Skeletal muscle satellite cell (primary cell): ENCODE results near the gene KIRREL1.
A peak's percentile ranks its signal among the peaks of the same experiment; 100 is the strongest.

Source experiments
- H3K27me3 ChIP-seq: 2 replicates; pipeline ENCODE4 v1.7.0; 2013; ENCODE audit warnings: low read length; ENCODE audit not compliant: control insufficient read depth, insufficient read depth
- H3K36me3 ChIP-seq: 2 replicates; pipeline ENCODE4 v1.7.0; 2013; ENCODE audit warnings: mild to moderate bottlenecking, control low read depth, low read length; ENCODE audit not compliant: insufficient read depth
- H3K4me1 ChIP-seq: 2 replicates; pipeline ENCODE4 v1.7.0; 2013; ENCODE audit warnings: low read length; ENCODE audit not compliant: control insufficient read depth, insufficient read depth
- H3K4me2 ChIP-seq: 2 replicates; pipeline ENCODE4 v1.7.0; 2013; ENCODE audit warnings: mild to moderate bottlenecking, low read length
- H3K4me3 ChIP-seq: 2 replicates; pipeline ENCODE4 v1.7.0; 2013; ENCODE audit warnings: low read length
- H3K9ac ChIP-seq: 2 replicates; pipeline ENCODE4 v1.7.0; 2013; ENCODE audit warnings: mild to moderate bottlenecking, low read depth, low read length, moderate library complexity
- H3K9me3 ChIP-seq: replicated peaks from 2 replicates; pipeline ENCODE4 v1.7.0; 2013; ENCODE audit warnings: mild to moderate bottlenecking, control low read depth, low read length

Gene KIRREL1

GRCh38 chr1:158039380-158039779 is 45.9 kb downstream of the KIRREL1 start:
- H3K36me3 ChIP-seq: peaks cover 10% of the 10 kb centered on the region
- no peak overlapping the region for H3K4me3 ChIP-seq
- no peaks in the 10 kb centered on the region for H3K27me3 ChIP-seq
- peaks cover 38% of the 10 kb centered on the region for H3K4me1 ChIP-seq
- no peak overlapping the region for H3K9ac ChIP-seq
- H3K4me2 ChIP-seq: peak overlapping the region; percentile 27
- H3K9me3 ChIP-seq: no peaks in the 10 kb centered on the region

- no peak overlapping the region for H3K4me2 ChIP-seq
- H3K27me3 ChIP-seq: no peaks in the 10 kb centered on the region
- H3K9ac ChIP-seq: no peak overlapping the region
- peaks cover 38% of the 10 kb centered on the region for H3K4me1 ChIP-seq
- H3K4me3 ChIP-seq: no peak overlapping the region
- no peaks in the 10 kb centered on the region for H3K9me3 ChIP-seq
- peaks cover 10% of the 10 kb centered on the region for H3K36me3 ChIP-seq
These were observed 46.9 kb downstream of the KIRREL1 start for GRCh38 chr1:158040323-158040722.

- no peak overlapping the region for H3K9ac ChIP-seq
- H3K27me3 ChIP-seq: no peaks in the 10 kb centered on the region
- no peaks in the 10 kb centered on the region for H3K9me3 ChIP-seq
- H3K4me1 ChIP-seq: peaks cover 18% of the 10 kb centered on the region
- peaks cover 7% of the 10 kb centered on the region for H3K36me3 ChIP-seq
- no peak overlapping the region for H3K4me2 ChIP-seq
- no peak overlapping the region for H3K4me3 ChIP-seq
These were observed 49.8 kb downstream of the KIRREL1 start for GRCh38 chr1:158043232-158043631.

- no peaks in the 10 kb centered on the region for H3K27me3 ChIP-seq
- no peaks in the 10 kb centered on the region for H3K9me3 ChIP-seq
- H3K4me2 ChIP-seq: no peak overlapping the region
- no peak overlapping the region for H3K9ac ChIP-seq
- H3K36me3 ChIP-seq: peaks cover 17% of the 10 kb centered on the region
- H3K4me1 ChIP-seq: no peaks in the 10 kb centered on the region
- H3K4me3 ChIP-seq: no peak overlapping the region
These were observed 52.2 kb downstream of the KIRREL1 start for GRCh38 chr1:158045639-158046038.

- no peaks in the 10 kb centered on the region for H3K9me3 ChIP-seq
- no peak overlapping the region for H3K9ac ChIP-seq
- H3K4me2 ChIP-seq: no peak overlapping the region
- H3K36me3 ChIP-seq: peaks cover 28% of the 10 kb centered on the region
- H3K4me3 ChIP-seq: no peak overlapping the region
- no peaks in the 10 kb centered on the region for H3K4me1 ChIP-seq
- H3K27me3 ChIP-seq: no peaks in the 10 kb centered on the region
These were observed 53.5 kb downstream of the KIRREL1 start for GRCh38 chr1:158046715-158047510.

- Histone ChIP-seq H3K36me3 (peaks cover 31% of the 10 kb centered on the region), H3K4me3 (no peak overlapping the region), H3K9ac (no peak overlapping the region), H3K4me2 (no peak overlapping the region), H3K4me1 (peaks cover 2% of the 10 kb centered on the region), H3K27me3 (no peaks in the 10 kb centered on the region), H3K9me3 (no peaks in the 10 kb centered on the region)
These were observed 55.1 kb downstream of the KIRREL1 start for GRCh38 chr1:158048371-158049067.

GRCh38 chr1:158049853-158050252 is 56.4 kb downstream of the KIRREL1 start:
- Histone ChIP-seq H3K9ac (no peak overlapping the region), H3K9me3 (no peaks in the 10 kb centered on the region), H3K4me2 (no peak overlapping the region), H3K36me3 (peaks cover 34% of the 10 kb centered on the region), H3K27me3 (no peaks in the 10 kb centered on the region), H3K4me3 (no peak overlapping the region), H3K4me1 (peaks cover 5% of the 10 kb centered on the region)

- Histone ChIP-seq H3K27me3 (no peaks in the 10 kb centered on the region), H3K36me3 (peaks cover 47% of the 10 kb centered on the region), H3K9me3 (no peaks in the 10 kb centered on the region), H3K4me3 (no peak overlapping the region), H3K4me2 (no peak overlapping the region), H3K9ac (no peak overlapping the region), H3K4me1 (peaks cover 5% of the 10 kb centered on the region)
These were observed 59.8 kb downstream of the KIRREL1 start for GRCh38 chr1:158053276-158053675.

GRCh38 chr1:158054721-158055120 is 61.3 kb downstream of the KIRREL1 start:
- no peaks in the 10 kb centered on the region for H3K9me3 ChIP-seq
- H3K4me1 ChIP-seq: peaks cover 5% of the 10 kb centered on the region
- no peak overlapping the region for H3K4me2 ChIP-seq
- no peak overlapping the region for H3K4me3 ChIP-seq
- H3K9ac ChIP-seq: no peak overlapping the region
- H3K27me3 ChIP-seq: no peaks in the 10 kb centered on the region
- peaks cover 48% of the 10 kb centered on the region for H3K36me3 ChIP-seq

- H3K9me3 ChIP-seq: no peaks in the 10 kb centered on the region
- H3K27me3 ChIP-seq: no peaks in the 10 kb centered on the region
- H3K4me1 ChIP-seq: peaks cover 5% of the 10 kb centered on the region
- H3K9ac ChIP-seq: no peak overlapping the region
- H3K36me3 ChIP-seq: peaks cover 41% of the 10 kb centered on the region
- no peak overlapping the region for H3K4me2 ChIP-seq
- H3K4me3 ChIP-seq: no peak overlapping the region
These were observed 62.4 kb downstream of the KIRREL1 start for GRCh38 chr1:158055854-158056253.

- H3K27me3 ChIP-seq: no peaks in the 10 kb centered on the region
- no peaks in the 10 kb centered on the region for H3K9me3 ChIP-seq
- H3K4me2 ChIP-seq: no peak overlapping the region
- peaks cover 34% of the 10 kb centered on the region for H3K36me3 ChIP-seq
- no peak overlapping the region for H3K9ac ChIP-seq
- peaks cover 5% of the 10 kb centered on the region for H3K4me1 ChIP-seq
- no peak overlapping the region for H3K4me3 ChIP-seq
These were observed 63.1 kb downstream of the KIRREL1 start for GRCh38 chr1:158056498-158056897.
